ENCODE data around the gene SORBS2. TPM values are rescaled to one million over a fixed set of nuclear protein-coding genes. Genes with fewer than 3 reads are reported as not detected.
"Not testable (repeated sequence)": the region's sequence is repeated elsewhere in the genome, so short reads cannot be mapped to it uniquely, and the experiment has no call there.

The SORBS2 gene
- total RNA-seq: 92.6 and 94.2 TPM in 2 replicates
- long read RNA-seq, full-length matches to known transcripts: 12 of 244 reads
- long read RNA-seq, partial matches to known transcripts: 51 of 244 reads
- long read RNA-seq, other reads (novel, unspliced or antisense): 181 of 244 reads

DNA sequence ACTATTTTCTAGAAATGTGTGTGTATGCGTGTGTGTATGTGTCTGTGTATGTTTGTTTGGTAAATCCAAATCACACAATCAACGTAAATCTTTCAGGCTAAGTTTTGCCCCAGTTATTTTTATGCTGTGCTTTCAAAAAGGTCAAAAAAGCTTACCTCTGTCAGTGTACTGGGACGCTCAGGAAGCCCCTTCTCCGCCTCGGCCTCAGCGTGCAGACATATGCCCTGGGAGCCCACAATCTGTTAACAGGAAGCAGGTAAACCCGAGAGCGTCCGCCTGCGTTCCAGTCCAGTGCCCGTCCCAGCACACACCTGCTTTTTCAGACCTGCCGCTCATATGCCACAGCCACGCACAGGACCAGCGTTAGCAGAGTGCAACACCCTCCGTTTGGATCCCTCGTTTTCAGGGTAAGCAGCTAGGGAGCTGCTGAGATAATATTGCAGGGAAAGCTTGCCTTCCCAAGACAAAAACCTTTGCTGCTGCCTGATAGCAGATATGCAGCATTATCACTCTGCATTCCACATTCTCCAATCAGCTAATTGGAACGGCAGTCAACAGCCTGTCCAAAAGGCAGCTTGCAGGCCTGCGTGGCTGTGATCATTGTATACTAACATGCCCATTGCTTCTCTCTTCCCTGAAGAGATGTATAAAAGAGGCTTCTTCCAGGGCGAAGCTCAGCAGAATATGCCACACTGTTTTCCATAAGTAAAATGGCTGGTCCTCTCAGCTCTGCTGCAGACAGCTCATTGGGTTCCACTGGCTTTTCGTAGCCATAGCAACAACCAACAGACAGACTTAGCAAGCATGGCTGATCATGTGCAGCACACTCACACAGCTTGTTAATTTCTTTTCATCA is at the start of gene SORBS2:
TSS of gene SORBS2 (minus strand) at position 686 of the 856 bp plus-strand sequence. CDS start 121,623 bp downstream, outside the sequence.
- Mint-ChIP-seq H3K27me3 (no peaks in the 10 kb centered on the region), H3K27ac (peak within 1 kb of the TSS; percentile 98), H3K4me3 (ENCODE audit: low read depth) (peak within 1 kb of the TSS; percentile 83), H3K4me1 (ENCODE audit: low read depth) (peaks cover 62% of the 10 kb centered on the region), H3K36me3 (ENCODE audit: insufficient read depth) (peaks cover 3% of the 10 kb centered on the region), H3K9me3 (ENCODE audit: low read depth) (no peaks in the 10 kb centered on the region)
- peak; percentile 26 for DNase-seq (ENCODE audit: low spot score, unreplicated experiment)
- TF ChIP-seq, protein P1, sequence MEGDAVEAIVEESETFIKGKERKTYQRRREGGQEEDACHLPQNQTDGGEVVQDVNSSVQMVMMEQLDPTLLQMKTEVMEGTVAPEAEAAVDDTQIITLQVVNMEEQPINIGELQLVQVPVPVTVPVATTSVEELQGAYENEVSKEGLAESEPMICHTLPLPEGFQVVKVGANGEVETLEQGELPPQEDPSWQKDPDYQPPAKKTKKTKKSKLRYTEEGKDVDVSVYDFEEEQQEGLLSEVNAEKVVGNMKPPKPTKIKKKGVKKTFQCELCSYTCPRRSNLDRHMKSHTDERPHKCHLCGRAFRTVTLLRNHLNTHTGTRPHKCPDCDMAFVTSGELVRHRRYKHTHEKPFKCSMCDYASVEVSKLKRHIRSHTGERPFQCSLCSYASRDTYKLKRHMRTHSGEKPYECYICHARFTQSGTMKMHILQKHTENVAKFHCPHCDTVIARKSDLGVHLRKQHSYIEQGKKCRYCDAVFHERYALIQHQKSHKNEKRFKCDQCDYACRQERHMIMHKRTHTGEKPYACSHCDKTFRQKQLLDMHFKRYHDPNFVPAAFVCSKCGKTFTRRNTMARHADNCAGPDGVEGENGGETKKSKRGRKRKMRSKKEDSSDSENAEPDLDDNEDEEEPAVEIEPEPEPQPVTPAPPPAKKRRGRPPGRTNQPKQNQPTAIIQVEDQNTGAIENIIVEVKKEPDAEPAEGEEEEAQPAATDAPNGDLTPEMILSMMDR (IDR thresholded peaks at IDR 0.05; ENCODE audit: unreplicated experiment): no peak

DNA sequence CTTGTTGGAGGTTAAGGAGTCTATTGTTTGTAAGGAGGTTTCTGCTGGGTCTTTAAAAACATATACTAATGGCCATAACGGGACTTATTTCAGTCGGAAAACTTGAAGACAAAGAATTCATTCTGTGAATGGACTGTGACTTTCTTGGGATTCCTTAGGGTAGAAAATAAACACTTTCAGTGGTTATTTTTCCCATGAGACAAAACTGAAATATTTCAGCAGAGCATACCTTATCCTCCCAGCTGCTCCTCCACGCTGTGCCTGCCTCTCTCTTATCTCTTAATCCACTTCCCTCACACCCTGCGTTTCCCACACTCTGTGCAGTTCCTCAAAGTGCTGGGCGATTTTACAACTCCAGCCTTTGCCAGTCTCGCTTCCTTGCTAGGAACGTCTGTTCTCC is 47.1 kb upstream of the SORBS2 start:
- Mint-ChIP-seq H3K9me3 (ENCODE audit: low read depth) (peaks cover 19% of the 10 kb centered on the region), H3K36me3 (ENCODE audit: insufficient read depth) (peaks cover 2% of the 10 kb centered on the region), H3K4me3 (ENCODE audit: low read depth) (no peak overlapping the region), H3K27ac (no peak overlapping the region), H3K4me1 (ENCODE audit: low read depth) (peaks cover 9% of the 10 kb centered on the region), H3K27me3 (no peaks in the 10 kb centered on the region)
- DNase-seq (ENCODE audit: low spot score, unreplicated experiment): no peak
- TF ChIP-seq, protein P1 (IDR thresholded peaks at IDR 0.05; ENCODE audit: unreplicated experiment): no peak

DNA sequence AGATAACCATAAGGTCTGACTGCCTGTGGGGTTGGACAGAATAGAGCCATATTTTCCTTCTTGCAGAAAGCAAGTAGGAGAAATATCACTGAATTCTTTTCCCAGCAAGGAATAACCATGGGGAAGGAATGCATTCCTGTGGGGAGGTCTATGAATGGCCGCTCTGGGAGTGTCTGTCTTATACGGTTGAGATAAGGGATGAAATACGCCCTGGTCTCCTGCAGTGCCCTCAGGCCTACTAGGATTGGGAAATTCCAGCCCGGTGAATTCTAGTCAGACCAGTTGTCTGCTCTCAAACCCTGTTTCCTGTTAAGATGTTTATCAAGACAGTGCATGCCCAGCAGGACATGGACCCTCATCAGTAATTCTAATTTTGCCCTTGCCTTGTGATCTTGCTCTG is 45.6 kb upstream of the SORBS2 start:
- not testable (repeated sequence) for H3K36me3 Mint-ChIP-seq (ENCODE audit: insufficient read depth); H3K27me3 Mint-ChIP-seq

GRCh38 chr4:185853841-185854240 is 41.8 kb upstream of the SORBS2 start:
- Mint-ChIP-seq H3K36me3 (ENCODE audit: insufficient read depth) (peaks cover 2% of the 10 kb centered on the region), H3K9me3 (ENCODE audit: low read depth) (peaks cover 13% of the 10 kb centered on the region), H3K27me3 (peaks cover 3% of the 10 kb centered on the region), H3K4me1 (ENCODE audit: low read depth) (no peaks in the 10 kb centered on the region), H3K27ac (no peak overlapping the region), H3K4me3 (ENCODE audit: low read depth) (no peak overlapping the region)
- DNase-seq (ENCODE audit: low spot score, unreplicated experiment): no peak
- TF ChIP-seq, protein P1 (IDR thresholded peaks at IDR 0.05; ENCODE audit: unreplicated experiment): no peak

More for the DNA sequence above, 45.6 kb upstream of the SORBS2 start:
- not testable (repeated sequence) for DNase-seq (ENCODE audit: low spot score, unreplicated experiment); H3K27ac Mint-ChIP-seq; H3K4me3 Mint-ChIP-seq (ENCODE audit: low read depth); H3K4me1 Mint-ChIP-seq (ENCODE audit: low read depth)
- peaks cover 19% of the 10 kb centered on the region for H3K9me3 Mint-ChIP-seq (ENCODE audit: low read depth)

DNA sequence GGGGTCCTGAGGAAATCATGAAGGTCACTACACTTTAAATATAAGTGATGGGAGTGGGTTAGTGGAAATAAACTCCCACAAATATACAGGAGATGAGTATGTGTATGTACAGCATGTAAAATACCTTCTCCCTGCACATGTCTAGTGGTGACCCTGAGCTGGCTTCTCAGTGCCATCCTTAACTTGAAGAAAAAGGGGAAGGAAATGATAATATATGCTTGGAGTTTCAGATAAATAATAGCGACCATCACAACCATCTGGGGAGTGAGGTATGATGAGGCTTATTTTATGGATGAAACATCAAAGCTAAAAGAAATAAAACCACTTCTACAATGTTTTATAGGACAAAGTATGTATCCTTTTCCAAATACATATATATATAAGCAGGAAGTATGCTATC is 41.0 kb upstream of the SORBS2 start:
- Mint-ChIP-seq H3K4me1 (ENCODE audit: low read depth) (no peaks in the 10 kb centered on the region), H3K27ac (no peak overlapping the region), H3K36me3 (ENCODE audit: insufficient read depth) (peaks cover 2% of the 10 kb centered on the region), H3K27me3 (peaks cover 3% of the 10 kb centered on the region), H3K9me3 (ENCODE audit: low read depth) (peaks cover 9% of the 10 kb centered on the region), H3K4me3 (ENCODE audit: low read depth) (no peak overlapping the region)
- no peak for DNase-seq (ENCODE audit: low spot score, unreplicated experiment)
- TF ChIP-seq, protein P1 (IDR thresholded peaks at IDR 0.05; ENCODE audit: unreplicated experiment): no peak

Data from progenitor cell of endocrine pancreas (in vitro differentiated cells).